Thyroid gland (tissue), 4 donors: ENCODE results near the gene DIP2B. TPM values are rescaled to one million over a fixed set of nuclear protein-coding genes. Genes with fewer than 3 reads are reported as not detected.
"Not testable (repeated sequence)": the region's sequence is repeated elsewhere in the genome, so short reads cannot be mapped to it uniquely, and the experiment has no call there.

ENCODE experiments used
- DNase-seq, 2 donors: peaks; one replicate each; pipeline ENCODE4 v3.0.0-alpha.2; 2019
- H3K27ac ChIP-seq, 3 donors: fragments of 200-600 bp; sonication (generic); 1 replicate in 2 of 3; 2 replicates in 1 of 3; pipeline ENCODE4 v1.5.1; 2016 to 2019; ENCODE audit warnings: mild to moderate bottlenecking in 1 of 3, moderate library complexity in 1 of 3
- H3K27me3 ChIP-seq: fragments of 200-600 bp; sonication (generic); one replicate; pipeline ENCODE4 v1.5.1; 2019
- H3K36me3 ChIP-seq, 2 donors: fragments of 200-600 bp; sonication (generic); one replicate each; pipeline ENCODE4 v1.5.1; 2016 to 2019
- H3K4me1 ChIP-seq, 2 donors: fragments of 200-600 bp; sonication (generic); one replicate each; pipeline ENCODE4 v1.5.1; 2017 to 2019
- H3K4me3 ChIP-seq, 3 donors: fragments of 200-600 bp; sonication (generic); replicated peaks in 1 of 3; 1 replicate in 2 of 3; 2 replicates in 1 of 3; pipeline ENCODE4 v1.5.1; 2016; ENCODE audit warnings: mild to moderate bottlenecking in 1 of 3
- H3K9me3 ChIP-seq: fragments of 200-600 bp; sonication (generic); one replicate; pipeline ENCODE4 v1.5.1; 2017
- POLR2A ChIP-seq, 2 donors: fragments of 450-650 bp; IDR thresholded peaks; one replicate each; pipeline ENCODE4 v1.6.1; 2017; ENCODE audit warnings: antibody characterized with exemption in 2 of 2, mild to moderate bottlenecking in 2 of 2, moderate library complexity in 1 of 2
- WGBS, 2 donors: methylation state at CpG; one replicate each; pipeline ENCODE4 v1.1.5; 2017; 5-methylcytosine and 5-hydroxymethylcytosine counted together
- intact Hi-C: fragments of 100-400 bp; cut with DNase I; formaldehyde crosslinking; loops from one replicate; pipeline ENCODE4 v1.15.1; 2023
- total RNA-seq, 4 donors: library from RNA; depleted of rRNA; stranded (reverse); fragments of >200 nt; gene quantifications; one replicate each; pipeline ENCODE4 v1.2.3, GENCODE V29; 2016
- TF ChIP-seq, protein P1 (sequence below), 6 experiments: fragments of 200-600 bp in 3 of 6; fragments of 450-650 bp in 3 of 6; sonication (generic) in 3 of 6; IDR thresholded peaks; one replicate each; pipeline ENCODE4 v1.5.1; 2016 to 2019; ENCODE audit warnings: antibody characterized with exemption in 6 of 6, mild to moderate bottlenecking in 2 of 6, inconsistent platforms in 1 of 6, moderate library complexity in 1 of 6

The DIP2B gene
- total RNA-seq, 4 donors from 2014 or later: 27.7 to 45.7 (median 32.4) TPM

DNA sequence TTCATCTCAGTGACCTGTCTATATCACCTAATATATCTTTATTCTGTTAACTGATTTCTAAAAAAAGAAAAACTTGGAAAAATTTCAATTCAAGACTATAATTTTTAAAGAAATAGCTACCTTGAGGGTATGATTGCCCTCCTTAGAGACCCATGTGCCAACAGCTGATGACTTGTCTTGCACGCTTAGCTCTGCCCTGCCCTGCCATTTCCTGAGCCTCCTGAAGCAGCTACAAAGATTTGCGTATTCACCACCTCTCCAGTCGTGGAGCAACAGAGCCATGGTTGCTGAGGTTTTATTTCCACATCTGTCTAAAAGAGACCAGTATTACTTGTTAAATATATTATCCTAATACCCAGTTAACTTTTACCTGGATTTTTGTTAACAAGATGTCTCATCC lies 167.4 kb downstream of the DIP2B start:
- Histone ChIP-seq H3K36me3 (no peaks in the 10 kb centered on the region), H3K4me3 (no peak overlapping the region), H3K27ac (no peak overlapping the region), H3K27me3 (no peaks in the 10 kb centered on the region), H3K4me1 (no peaks in the 10 kb centered on the region), H3K9me3 (no peaks in the 10 kb centered on the region)
- DNase-seq: no peak
- intact Hi-C loops: no loop called here
- WGBS, 2 donors: 88 to 90% methylated on average over 3 of the region's 3 CpGs
- no peak for TF ChIP-seq POLR2A (IDR thresholded peaks at IDR 0.05)
- TF ChIP-seq, protein P1, sequence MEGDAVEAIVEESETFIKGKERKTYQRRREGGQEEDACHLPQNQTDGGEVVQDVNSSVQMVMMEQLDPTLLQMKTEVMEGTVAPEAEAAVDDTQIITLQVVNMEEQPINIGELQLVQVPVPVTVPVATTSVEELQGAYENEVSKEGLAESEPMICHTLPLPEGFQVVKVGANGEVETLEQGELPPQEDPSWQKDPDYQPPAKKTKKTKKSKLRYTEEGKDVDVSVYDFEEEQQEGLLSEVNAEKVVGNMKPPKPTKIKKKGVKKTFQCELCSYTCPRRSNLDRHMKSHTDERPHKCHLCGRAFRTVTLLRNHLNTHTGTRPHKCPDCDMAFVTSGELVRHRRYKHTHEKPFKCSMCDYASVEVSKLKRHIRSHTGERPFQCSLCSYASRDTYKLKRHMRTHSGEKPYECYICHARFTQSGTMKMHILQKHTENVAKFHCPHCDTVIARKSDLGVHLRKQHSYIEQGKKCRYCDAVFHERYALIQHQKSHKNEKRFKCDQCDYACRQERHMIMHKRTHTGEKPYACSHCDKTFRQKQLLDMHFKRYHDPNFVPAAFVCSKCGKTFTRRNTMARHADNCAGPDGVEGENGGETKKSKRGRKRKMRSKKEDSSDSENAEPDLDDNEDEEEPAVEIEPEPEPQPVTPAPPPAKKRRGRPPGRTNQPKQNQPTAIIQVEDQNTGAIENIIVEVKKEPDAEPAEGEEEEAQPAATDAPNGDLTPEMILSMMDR (IDR thresholded peaks at IDR 0.05): no peak

DNA sequence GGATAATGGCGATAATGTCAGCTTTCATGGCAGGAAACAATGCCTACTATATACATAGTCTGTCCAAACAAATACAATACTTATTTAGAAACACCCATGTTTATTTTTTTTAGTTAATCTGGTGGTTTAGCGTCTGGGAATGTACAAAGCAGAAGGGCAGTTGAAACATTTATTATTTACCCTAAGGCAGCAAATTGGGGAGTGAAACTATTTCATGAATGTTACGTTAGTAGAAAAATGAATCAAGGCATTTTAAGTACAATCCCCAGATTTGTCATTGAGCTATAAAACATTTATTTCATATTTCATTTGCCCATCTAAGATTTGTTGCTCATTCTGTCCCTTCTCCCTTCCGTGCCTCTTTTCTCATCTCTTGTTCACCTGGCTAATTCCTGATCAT lies 172.0 kb downstream of the DIP2B start:
- DNase-seq: no peak
- H3K27ac ChIP-seq: no peak overlapping the region
- H3K4me1 ChIP-seq: no peaks in the 10 kb centered on the region
- H3K9me3 ChIP-seq: no peaks in the 10 kb centered on the region
- H3K4me3 ChIP-seq: no peak overlapping the region
- intact Hi-C loops: no loop called here
- H3K27me3 ChIP-seq: no peaks in the 10 kb centered on the region
- peaks cover 0 to 2% of the 10 kb centered on the region in 2 donors for H3K36me3 ChIP-seq
- TF ChIP-seq POLR2A (IDR thresholded peaks at IDR 0.05): no peak
- TF ChIP-seq, protein P1 (IDR thresholded peaks at IDR 0.05): no peak
- WGBS, 2 donors: 94 to 96% methylated on average over 4 of the region's 4 CpGs

DNA sequence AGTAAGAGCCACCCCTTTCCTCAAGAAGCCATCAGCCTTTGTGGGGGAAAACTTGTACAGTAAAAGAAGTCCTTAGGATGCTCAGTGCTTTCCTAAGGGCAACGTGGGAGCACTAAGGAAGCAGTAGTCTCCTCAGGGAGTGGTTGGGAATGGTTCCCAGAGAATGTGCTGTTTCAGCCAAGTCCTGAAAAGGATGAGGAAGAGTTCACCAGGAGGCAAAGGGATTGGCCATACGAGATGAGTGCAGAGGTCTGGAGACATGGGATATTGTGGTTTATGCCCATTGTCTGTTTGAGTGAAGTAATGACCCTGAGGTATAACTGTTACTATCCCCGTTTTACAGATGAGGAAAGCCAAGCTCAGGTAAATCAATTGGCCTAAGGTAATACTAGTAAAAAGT lies 173.1 kb downstream of the DIP2B start:
- H3K27ac ChIP-seq: no peak overlapping the region
- no peaks in the 10 kb centered on the region for H3K4me1 ChIP-seq
- 59 to 65% methylated on average over 3 of the region's 3 CpGs for WGBS, 2 donors
- intact Hi-C loops: no loop called here
- TF ChIP-seq POLR2A (IDR thresholded peaks at IDR 0.05): no peak
- TF ChIP-seq, protein P1 (IDR thresholded peaks at IDR 0.05): no peak
- H3K9me3 ChIP-seq: no peaks in the 10 kb centered on the region
- no peak for DNase-seq
- H3K27me3 ChIP-seq: no peaks in the 10 kb centered on the region
- peaks cover 0 to 2% of the 10 kb centered on the region in 2 donors for H3K36me3 ChIP-seq
- H3K4me3 ChIP-seq: no peak overlapping the region

DNA sequence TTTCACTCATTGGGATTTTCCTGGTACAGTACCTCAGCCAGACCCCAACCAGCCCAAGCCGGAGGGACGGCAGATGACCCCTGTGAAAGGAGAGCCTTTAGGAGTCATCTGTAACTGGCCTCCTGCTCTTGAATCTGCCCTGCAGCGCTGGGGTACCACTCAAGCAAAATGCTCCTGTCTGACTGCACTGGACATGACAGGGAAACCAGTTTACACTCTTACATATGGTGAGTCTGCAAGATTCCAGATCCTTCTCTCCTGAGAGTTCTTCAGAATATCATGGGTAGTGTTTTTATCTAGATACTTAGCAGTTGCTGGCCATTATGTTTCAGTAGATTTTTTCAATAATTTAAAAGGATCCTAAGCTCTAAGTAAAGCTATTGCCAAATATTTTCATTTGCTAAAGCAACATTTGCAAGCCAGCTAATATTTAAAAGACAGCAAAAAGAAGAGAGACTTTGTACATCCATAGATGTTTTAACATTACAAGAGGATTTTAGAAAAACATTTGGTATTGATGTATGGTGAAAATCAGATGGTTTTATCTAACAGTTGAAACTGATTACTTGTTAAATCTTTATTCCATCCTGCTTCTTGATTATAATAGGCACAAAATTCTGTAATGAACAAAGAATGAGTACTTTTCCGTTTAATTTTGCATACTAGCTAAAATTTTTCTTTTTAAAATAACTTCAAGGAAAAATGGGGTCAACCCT lies 174.0 kb downstream of the DIP2B start:
- TF ChIP-seq, protein P1 (IDR thresholded peaks at IDR 0.05): no peak
- no peak for TF ChIP-seq POLR2A (IDR thresholded peaks at IDR 0.05)
- Histone ChIP-seq H3K27ac (no peak overlapping the region), H3K4me3 (no peak overlapping the region), H3K27me3 (no peaks in the 10 kb centered on the region), H3K9me3 (no peaks in the 10 kb centered on the region), H3K36me3 (peaks cover 0 to 2% of the 10 kb centered on the region in 2 donors), H3K4me1 (no peaks in the 10 kb centered on the region)
- 85 to 89% methylated on average over 4 of the region's 4 CpGs for WGBS, 2 donors
- no peak for DNase-seq
- intact Hi-C loops: no loop called here

DNA sequence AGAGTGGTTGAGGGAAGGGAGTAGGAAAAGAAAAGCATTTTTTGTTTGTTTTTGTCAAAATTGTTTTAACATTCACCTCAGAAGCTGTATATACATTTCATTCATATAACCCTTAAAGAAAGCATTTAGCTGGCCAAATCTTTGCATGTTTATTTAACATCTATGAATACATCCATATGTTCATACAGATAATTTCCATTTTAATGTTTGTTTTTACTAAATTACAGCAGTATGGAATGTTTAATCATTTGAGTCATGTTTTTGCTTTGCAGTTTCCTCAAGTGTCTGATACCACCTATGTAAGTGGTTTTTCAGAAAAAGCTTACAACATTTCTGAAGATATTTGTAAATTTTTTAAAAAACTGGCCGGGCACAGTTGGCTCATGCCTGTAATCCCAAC lies 174.8 kb downstream of the DIP2B start:
- H3K27me3 ChIP-seq: no peaks in the 10 kb centered on the region
- no peak overlapping the region for H3K4me3 ChIP-seq
- H3K9me3 ChIP-seq: no peaks in the 10 kb centered on the region
- H3K4me1 ChIP-seq: no peaks in the 10 kb centered on the region
- 100% methylated on average over 1 of the region's 1 CpG for WGBS, 2 donors
- TF ChIP-seq, protein P1 (IDR thresholded peaks at IDR 0.05): no peak
- TF ChIP-seq POLR2A (IDR thresholded peaks at IDR 0.05): no peak
- no peak for DNase-seq
- intact Hi-C loops: no loop called here
- H3K36me3 ChIP-seq: peaks cover 0 to 2% of the 10 kb centered on the region in 2 donors
- no peak overlapping the region for H3K27ac ChIP-seq

DNA sequence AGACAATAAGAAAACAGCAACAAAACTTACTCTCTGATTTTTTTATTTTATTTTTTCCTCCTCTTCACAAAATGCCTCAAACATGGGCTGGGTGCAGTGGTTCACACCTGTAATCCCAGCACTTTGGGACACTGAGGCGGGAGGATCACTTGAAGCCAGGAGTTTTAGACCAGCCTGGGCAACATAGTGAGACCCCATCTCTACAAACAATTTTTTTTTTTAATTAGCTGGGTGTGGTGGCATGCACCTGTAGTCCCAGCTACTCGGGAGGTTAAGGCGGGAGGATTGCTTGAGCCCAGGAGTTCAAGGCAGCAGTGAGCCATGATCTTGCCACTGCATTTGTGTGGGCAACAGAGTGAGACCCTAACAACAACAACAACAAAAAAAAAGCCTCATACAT lies 176.3 kb downstream of the DIP2B start:
- H3K27me3 ChIP-seq: not testable (repeated sequence)
- WGBS, 2 donors: 95 to 100% methylated on average over 3 of the region's 3 CpGs

More for the DNA sequence above, 176.3 kb downstream of the DIP2B start:
- H3K27ac ChIP-seq, intact Hi-C loops, H3K9me3 ChIP-seq, DNase-seq, H3K4me3 ChIP-seq, H3K36me3 ChIP-seq, H3K4me1 ChIP-seq: not testable (repeated sequence)
